Thyroid gland (tissue), 4 donors: ENCODE measurements around the gene SLBP.

Experiments
- POLR2A ChIP-seq, 2 donors: fragments of 450-650 bp; IDR thresholded peaks; one replicate each; pipeline ENCODE4 v1.6.1; 2017; ENCODE audit warnings: antibody characterized with exemption in 2 of 2, mild to moderate bottlenecking in 2 of 2, moderate library complexity in 1 of 2
- TF ChIP-seq, protein P1 (sequence below), 6 experiments: fragments of 200-600 bp in 3 of 6; fragments of 450-650 bp in 3 of 6; sonication (generic) in 3 of 6; IDR thresholded peaks; one replicate each; pipeline ENCODE4 v1.5.1; 2016 to 2019; ENCODE audit warnings: antibody characterized with exemption in 6 of 6, mild to moderate bottlenecking in 2 of 6, inconsistent platforms in 1 of 6, moderate library complexity in 1 of 6

DNA sequence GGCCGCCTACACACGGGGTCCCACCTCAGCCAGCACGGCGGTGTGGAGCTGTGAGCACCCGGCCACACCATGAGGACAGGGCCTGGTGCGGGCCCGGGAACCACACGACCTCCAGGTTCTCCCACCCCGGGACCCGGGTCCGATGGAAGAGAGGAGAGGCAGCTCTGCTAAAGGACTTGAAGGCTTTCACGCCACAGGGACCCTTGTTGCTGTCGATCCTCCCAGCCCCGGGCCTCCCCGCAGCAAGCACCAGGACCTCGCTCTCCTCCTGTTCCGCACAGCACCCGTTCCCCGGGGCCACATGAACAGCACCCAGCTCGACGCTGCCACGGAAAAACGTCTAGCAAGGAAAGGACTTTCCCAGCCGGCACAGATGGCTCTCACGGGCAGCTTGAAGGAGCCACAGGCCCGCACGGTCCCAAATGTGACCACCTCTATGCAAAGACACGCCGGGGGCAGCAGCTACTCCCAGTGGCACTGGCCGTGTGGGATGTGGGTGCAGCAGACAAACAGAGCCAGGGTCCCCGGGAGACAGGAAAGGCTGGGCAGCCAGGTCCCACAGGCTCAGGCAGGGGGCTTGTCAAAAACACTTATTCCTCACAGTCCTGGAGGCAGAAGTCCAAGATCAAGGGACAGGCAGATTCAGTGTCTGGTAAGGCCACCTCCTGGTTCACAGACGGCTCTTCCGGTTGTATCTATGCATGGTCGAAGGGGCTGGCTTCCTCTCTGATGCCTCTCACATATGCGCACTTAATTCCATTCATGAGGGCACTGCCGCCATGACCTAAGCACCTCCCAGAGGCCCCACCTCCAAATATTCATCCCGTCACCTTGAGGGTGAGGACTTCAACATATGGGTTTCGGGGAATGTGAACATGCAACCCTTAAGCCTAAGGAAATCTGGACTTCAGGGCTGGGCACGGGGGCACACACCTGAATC is 52.7 kb downstream of the SLBP start:
- TF ChIP-seq, protein P1, sequence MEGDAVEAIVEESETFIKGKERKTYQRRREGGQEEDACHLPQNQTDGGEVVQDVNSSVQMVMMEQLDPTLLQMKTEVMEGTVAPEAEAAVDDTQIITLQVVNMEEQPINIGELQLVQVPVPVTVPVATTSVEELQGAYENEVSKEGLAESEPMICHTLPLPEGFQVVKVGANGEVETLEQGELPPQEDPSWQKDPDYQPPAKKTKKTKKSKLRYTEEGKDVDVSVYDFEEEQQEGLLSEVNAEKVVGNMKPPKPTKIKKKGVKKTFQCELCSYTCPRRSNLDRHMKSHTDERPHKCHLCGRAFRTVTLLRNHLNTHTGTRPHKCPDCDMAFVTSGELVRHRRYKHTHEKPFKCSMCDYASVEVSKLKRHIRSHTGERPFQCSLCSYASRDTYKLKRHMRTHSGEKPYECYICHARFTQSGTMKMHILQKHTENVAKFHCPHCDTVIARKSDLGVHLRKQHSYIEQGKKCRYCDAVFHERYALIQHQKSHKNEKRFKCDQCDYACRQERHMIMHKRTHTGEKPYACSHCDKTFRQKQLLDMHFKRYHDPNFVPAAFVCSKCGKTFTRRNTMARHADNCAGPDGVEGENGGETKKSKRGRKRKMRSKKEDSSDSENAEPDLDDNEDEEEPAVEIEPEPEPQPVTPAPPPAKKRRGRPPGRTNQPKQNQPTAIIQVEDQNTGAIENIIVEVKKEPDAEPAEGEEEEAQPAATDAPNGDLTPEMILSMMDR (IDR thresholded peaks at IDR 0.05) = no peak
- TF ChIP-seq POLR2A (IDR thresholded peaks at IDR 0.05) = no peak
